GM21825 (cell line): ENCODE measurements around the gene TBXAS1.
"Not testable (repeated sequence)": the region's sequence is repeated elsewhere in the genome, so short reads cannot be mapped to it uniquely, and the experiment has no call there.

Experiments used
- ATAC-seq: cut with Tn5 transposase; IDR thresholded peaks from one replicate; pipeline ENCODE4 v1.9.1; 2021; ENCODE audit warnings: mild to moderate bottlenecking, moderate library complexity; ENCODE audit not compliant: unreplicated experiment

Gene TBXAS1

DNA sequence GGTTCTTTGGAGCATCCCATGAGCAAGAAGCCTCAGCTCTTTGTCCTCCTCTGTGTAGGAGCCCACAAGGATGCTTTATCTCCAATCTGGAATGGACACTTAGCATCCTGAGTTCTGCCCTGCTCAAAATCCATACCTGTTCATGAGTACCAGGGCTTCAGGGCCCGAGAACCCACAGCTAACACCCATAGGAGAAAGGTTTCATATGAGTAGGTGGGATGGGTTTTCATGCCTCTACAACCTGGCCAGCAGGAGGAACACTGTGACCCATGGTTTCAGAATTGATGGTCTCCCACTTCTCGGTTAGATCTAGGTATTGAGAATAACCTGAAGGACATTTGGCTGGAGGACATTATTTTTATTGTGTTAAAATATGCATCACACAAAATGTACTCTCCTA is 57.8 kb downstream of the TBXAS1 start:
- no peak for ATAC-seq

DNA sequence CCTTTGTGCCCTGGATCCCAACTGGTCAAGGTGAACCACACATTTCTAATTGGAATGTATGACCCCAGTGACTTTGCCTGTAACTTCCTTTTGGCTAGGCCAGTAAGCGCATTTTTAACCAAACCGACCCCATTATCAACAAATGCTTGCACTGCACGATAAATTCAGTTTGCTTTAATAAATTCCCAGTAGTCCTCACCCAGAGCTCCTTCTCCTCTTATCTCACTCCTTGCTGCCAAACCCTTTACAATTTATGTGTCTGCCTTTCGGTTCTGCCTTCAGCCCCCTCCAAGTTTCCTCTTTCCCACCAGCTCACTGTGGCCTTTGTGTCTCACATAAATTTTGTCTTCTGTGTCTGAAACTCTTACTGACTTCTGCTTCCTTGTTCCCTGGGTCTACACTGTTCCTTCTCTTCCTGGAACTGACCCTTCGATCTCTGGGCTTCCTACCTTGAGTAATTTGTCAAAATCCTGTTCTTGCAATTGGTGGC is 59.0 kb downstream of the TBXAS1 start:
- no peak for ATAC-seq

DNA sequence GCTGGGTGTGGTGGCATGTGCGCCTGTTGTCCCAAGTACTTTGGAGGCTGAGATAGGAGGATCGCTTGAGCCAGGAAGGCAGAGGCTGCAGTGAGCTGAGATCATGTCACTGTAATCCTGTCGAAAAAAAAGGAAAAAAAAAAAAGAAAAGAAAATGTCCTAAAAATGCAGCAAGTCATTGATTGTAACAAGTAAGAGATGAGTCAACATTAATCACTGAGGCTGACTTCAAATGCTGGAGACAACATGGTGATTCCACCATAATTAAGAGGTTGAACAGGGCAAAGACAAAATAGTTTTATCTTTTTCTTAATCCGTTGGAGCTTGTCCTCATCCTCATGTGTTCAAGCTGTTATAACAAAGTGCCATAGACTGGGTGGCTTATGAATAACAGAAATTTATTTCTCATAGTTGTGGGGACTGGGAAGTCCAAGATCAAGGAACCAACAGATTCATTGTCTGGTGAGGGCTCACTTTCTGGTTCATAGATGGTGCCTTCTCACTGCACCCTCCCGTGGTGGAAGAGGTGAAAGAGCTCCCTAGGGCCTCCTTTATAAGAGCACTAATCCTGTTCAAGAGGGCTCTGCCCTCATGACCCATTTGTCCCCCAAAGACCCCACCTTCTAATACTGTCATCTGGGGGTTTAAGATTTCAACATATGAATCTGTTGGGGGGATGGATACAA is 60.3 kb downstream of the TBXAS1 start:
- ATAC-seq, result no peak

DNA sequence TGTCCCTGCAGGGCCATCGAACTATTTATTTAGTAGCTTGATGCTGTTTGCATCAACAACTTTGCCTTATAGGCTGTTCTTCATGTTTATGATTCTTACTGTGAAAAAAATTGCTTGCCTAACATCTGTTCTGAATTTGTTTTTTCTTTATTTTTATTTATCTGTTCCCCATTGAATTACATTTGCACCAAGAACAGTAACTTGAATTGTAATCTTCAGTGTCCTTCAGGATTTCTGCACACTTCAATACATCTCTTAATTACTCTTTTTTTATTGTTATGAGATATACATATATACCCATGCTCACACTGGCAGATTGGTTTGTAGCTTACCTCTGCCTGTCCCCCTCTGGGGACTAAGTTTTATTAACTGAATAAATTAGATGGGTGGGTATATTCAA is 64.4 kb downstream of the TBXAS1 start:
- no peak for ATAC-seq

DNA sequence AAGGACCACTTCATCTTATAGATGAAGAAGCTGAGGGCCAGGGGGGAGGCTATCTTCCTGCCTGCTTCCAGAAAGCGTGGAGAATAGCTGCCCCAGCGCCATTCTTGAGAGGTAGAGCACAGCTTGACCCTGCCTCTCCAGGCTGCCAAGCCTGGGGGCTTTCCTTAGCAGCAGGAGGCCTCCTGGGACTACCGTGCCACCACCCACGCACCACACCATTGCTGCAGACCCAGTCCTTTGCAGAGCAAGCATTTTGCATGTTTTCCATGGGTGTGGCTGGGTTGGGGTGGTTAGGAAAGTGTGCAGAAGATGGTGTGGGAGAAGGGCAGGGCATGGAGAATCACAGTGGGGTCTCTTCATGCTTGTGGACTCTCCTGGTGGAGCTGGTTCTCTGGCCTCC is 64.9 kb downstream of the TBXAS1 start:
- ATAC-seq, result peak; percentile 79

DNA sequence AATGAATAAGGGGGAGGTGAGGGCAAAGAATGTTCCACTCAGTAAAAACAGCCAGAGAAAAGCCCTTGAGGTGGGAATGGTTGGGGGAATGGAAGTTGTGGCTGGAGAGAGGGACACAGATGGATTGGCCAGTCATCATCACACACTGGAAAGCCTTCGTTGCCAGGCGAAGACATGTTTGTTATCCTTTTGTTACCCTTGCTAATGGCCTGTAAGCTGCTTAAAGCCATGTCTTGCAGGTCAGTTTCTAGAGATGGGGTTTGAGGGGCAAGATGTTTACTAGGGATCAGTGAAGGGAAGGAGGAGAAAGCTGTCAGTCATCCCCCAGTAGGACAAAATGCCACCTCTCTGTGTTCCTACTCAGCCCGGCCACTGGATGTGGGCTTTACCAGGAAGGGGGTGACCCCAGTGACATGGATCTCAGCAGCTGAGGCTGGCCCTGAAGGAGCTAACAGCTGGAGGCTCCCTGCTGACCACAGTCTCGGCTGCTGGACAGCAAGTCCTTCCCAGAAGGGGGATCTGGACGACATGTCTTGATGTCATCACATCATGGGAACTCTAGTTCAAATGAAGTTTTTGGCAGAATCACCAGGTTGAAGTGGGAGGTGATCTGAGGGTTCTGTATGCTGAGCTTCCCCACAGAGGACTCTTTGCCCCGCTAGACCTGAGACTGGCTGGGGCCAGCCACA is 66.2 kb downstream of the TBXAS1 start:
- no peak for ATAC-seq

DNA sequence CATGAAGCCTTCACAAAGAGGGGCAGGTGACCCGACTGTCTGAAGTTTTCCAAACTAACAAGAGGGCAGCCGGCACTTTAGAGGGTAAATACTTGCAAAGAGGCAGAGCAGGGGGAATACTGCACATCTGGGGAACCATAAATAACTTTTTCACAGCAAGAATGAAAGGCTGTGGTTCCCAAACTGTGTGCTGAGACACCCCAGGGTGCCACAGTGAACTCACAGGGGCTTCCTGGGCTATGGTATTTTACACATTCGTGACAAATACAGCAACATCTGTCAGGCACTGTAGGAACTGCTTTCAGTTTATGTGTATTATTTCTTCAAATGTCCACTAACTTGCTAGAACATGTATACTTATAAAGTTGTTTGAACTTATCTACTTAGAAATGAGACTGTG is 67.2 kb downstream of the TBXAS1 start:
- ATAC-seq, result no peak

DNA sequence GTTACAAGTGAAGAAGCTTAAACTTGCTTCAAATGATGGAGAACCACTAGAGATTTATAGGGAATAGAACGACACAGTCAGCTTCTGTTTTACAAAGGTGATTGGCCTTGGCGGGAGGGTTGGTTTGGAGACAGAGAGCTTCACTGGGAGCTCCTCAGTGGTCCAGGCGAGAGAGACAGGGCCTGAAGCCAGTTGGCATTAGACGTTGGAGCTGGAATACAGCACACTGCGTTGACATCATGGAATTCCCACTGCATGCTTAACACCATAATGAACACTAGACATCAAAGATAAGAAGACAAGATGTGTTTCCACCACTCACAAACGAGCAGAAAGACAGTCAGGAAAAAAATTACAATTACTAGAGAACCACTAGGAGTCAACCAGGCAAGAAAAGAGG is 67.8 kb downstream of the TBXAS1 start:
- no peak for ATAC-seq

DNA sequence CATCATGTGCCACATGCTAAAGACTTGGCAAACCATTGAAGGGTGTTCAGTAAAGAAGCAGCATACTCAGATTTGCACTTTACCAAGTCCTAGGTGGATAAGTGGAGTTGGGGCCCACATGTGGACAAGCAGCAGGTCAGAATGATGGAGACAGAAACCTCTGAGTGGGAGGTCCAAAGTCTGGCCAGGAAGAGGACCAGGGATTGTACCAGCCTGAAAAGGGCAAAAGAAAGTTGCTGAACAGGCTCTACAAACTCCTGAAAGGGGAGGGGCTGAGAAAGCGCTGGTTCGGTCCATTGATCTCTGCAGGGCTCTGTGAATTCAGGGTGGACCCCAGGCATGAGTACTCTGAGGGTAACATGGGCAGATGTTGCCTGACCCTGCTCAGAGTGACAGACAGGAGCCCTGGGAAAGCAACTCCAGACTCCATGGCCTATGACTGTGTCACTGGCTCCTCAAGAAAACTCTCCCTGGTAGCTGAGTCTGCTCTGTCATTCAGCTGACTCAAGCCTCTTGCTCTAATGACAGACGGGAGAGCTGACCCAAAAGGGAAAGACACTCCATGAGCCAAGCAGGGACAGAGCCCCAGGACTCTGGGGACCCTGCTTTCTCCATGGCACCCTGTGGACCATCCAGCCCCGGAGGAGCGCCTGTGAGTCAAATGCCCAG is 68.5 kb downstream of the TBXAS1 start:
- ATAC-seq, result no peak

DNA sequence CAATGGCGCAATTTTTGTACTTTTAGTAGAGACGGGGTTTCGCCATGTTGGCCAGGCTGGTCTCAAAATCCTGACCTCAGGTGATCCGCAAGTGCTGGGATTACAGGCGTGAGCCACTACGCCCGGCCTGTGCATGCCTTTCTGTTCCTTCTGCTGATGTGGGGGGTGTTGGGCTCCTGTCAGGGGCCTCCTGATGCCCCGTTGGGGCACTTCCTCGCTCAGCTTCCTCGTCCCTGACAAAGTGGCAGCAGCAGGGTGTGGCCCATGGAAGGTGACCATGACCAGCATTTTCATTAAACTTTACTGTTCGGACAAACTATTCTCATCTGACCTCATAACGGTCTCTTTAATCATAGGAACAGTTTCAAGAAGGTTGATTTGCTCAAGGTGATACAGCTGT is 69.4 kb downstream of the TBXAS1 start:
- ATAC-seq, result no peak

DNA sequence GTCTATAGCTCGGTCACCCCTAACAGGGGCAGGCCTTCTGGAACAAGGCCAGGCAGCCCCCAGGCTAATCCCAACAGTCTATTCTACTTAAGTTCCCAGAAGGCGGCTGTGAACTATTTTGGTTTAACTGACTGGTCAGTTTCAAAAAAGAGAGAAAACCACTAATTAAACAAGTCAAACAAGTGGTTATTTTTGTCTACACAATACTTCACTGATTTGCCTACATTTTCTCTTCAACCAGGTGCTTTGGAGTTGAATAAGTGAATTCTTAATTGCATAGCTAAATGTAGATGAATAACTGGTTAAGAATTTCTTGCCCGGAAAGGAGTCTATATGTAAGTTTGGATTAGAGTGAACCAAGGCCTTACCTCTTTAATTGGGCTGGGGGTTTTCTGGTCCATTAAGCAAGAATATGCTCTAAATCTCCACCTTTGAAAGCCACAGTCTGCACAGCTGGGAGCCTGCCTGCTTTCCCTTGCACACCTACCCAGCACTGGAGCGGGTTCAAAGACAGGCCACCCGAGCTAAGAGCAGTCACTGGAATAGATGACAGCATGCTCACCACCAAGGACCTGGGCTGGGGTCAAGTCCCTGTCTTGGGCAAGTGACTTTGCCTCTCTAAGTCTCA is 70.4 kb downstream of the TBXAS1 start:
- ATAC-seq, result no peak

DNA sequence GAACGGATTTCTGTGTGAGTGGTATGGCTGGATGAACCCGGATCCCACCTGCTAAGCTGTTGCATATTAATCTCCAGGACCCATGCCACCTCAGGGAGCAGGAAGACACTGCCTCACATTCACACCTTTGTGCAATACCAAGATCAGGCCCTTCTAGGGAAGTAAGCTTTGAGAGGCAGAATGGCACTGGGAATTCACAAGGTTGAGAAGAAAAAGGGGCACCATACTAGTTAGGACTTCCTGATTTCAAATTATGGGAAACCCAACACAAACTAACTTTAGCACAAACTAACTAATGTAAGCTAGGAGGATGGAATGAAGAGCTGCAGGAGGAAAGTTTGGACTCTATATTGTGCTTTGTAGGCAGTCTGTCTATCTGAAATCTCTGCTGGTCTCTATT is 71.3 kb downstream of the TBXAS1 start:
- ATAC-seq, result no peak

DNA sequence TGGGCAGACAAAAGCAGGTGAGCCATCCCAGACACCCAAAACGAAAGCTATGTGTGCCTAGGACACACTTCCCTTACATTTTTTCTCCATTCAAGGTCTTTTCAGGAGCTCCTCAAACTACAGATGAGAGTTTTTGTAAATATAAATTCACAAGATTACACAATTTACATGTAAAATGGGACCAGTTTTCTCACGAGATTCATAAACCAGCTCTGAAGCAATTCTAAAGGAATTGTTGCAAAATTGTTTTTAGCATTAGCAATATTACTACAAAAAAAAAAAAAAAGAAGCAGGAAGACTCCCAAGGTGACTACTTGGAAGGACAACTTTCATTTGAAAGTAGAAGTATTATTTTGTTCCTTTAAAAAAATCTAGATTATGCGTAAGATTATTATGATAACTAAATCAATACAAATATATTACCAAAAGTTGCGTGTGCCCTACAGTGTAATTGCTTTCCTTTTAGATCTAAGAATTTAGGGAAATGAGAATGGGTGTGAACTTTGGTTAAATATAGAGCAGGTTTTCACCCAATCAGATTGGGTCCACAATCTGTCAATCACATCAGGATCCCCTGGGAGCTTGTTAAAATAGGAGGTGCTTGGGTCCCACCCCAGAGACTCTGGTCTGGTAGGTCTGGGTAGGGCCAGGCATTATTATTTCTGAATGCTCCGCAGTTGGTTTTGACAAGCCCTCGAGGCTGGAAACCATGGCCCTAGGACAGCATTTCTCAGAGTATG is 72.2 kb downstream of the TBXAS1 start:
- no peak for ATAC-seq

DNA sequence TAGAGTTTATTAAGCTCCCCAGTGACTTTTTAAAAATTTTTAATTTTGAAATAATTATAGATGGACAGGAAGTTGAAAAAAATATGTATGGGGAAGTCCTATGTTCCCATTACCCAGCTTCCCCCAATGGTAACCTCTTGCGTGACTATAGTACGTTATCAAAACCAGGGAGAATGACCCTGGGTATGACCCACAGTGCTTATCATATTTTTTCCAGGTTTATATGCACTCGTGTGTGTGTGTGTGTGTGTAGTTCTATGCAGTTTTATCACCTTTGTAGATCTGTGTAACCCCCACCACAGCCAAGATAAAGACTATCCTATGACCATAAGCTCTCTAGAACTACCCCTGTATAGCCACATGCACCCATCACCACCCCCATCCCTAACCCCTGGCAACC is 72.8 kb downstream of the TBXAS1 start:
- ATAC-seq, result no peak

DNA sequence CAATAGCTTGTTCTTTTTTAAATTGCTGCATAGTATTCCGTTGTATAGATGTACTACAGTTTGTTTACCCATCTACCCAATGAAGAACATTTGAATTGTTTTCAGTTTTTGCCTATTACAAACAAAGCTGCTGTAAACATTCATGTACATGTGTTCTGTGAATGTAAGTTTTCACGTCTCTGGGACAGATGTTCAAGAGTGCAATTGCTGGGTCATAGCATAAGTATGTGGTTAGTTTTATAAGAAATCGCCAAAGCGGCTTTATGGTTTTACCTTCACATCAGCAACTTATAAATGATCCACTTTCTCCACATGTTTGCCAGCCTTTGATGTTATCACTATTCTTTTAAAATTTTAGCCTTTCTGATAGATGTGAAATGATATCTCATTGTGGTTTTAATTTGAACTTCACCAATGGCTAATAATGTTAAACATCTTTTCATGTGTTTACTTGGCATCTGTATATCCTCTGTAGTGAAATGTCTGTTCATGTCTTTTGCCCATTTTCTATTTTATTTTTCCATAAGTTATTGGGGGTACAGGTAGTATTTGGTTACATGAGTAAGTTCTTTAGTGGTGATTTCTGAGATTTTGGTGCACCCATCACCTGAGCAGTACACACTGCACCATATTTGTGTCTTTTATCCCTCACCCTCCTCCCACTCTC is 73.5 kb downstream of the TBXAS1 start:
- no peak for ATAC-seq

DNA sequence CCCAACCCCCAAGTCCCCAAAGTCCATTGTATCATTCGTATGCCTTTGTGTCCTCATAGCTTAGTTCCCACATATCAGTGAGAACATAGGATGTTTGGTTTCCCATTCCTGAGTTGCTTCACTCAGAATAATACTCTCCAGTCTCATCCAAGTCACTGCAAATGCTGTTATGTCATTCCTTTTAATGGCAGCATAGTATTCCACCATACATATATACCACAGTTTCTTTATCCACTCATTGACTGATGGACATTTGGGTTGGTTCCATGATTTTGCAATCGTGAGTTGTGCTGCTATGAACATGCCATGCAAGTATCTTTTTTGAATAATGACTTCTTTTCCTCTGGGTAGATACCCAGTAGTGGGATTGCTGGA is 74.0 kb downstream of the TBXAS1 start:
- not testable (repeated sequence) for ATAC-seq

DNA sequence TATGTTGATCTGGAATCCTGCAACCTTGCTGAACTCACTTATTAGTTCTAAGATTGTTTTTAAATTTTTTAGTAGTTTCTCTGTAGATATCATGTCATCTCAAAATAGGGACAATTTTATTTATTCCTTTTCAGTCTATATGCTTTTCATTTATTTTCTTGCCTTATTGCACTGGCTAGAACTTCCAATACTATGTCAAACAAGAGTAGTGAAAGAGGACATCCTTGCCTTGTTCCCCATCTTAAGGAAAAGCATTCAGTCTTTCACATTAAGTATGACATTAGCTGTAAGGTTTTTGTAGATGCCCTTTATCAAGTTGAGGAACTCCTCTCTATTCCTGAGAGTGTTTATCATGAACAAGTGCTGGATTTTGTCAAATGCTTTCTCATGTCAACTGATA is 77.8 kb downstream of the TBXAS1 start:
- ATAC-seq, result no peak

DNA sequence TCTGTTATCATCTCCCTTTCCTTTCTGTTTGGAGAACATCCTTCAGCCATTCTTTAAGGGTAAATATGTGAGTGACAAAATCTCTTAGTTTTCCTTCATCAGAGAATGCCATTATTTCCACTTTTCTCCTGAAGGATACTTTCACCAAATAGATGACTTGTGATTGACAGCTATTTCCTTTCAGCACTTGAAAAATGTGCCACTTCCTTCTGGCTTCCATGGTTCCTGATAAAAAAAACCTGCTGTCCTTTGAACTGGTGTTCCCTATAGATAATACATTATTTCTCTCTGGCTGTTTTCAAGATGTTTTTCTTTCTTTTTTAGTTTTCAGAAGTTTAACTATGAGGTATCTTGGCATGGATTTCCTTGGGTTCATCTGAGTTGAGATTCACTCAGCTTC is 79.7 kb downstream of the TBXAS1 start:
- ATAC-seq, result no peak

DNA sequence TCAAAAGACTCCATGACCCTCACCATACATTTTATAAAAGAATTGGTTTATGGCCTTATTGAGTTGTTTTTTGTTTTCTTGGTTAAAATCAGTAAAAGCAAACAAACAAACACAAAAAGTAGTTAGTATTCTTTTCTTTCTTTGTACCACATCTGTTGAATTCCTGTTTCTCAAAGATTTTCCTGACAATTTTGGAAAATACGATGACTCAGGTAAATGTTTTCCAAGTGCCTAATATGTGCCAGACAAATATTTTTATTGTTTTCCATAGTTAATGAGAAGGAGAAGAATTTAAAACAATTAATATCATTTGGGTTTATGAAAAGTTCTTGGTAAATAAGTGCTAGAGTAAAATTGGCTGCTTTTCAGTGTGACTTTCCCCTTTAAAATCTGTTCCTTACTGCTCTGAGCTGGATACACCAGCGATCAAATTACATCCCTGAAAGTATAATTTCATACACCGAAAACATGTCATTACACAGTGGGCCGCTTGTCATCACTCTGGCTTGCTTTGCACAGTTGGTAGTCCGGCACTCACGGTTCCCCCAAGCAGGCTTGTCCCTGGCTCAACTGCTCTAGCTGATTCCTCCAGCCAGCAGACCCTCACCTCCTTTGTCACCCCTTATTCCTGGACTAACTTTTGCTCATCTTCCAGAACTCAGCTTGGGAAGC is 80.5 kb downstream of the TBXAS1 start:
- ATAC-seq, result no peak
